Fibroblast of skin of abdomen (primary cell): Measurements from ENCODE around the gene ADGRD1.

ENCODE experiments used
- DNase-seq: peaks from one replicate; pipeline ENCODE4 v3.0.0-alpha.2; 2013

The ADGRD1 gene

GRCh38 chr12:131025234-131025633 lies 71.5 kb downstream of the ADGRD1 start:
- DNase-seq, result no peak

GRCh38 chr12:131025939-131026702 lies 72.4 kb downstream of the ADGRD1 start:
- DNase-seq, result no peak

- DNase-seq, result no peak
These were observed 73.0 kb downstream of the ADGRD1 start for GRCh38 chr12:131026754-131027153.

DNA sequence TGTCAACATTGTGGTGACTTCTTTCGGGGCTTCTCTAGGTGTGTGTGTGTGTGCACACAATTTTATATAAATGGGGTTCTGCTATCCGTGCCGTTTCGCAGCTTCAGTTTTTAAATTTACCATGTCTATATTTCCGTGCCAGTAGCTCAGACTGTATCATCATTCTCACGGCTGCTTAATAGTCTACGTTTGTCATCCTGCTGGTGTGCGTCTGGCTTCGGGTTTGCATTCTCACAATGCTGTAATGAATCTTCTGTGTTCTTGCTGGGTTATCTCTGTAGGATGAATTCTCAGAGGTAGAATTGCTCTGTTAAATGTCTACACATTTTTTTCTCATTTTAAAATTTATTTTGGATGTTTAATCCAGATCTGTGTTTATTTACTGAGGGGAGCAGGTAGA lies 73.6 kb downstream of the ADGRD1 start:
- no peak for DNase-seq

DNA sequence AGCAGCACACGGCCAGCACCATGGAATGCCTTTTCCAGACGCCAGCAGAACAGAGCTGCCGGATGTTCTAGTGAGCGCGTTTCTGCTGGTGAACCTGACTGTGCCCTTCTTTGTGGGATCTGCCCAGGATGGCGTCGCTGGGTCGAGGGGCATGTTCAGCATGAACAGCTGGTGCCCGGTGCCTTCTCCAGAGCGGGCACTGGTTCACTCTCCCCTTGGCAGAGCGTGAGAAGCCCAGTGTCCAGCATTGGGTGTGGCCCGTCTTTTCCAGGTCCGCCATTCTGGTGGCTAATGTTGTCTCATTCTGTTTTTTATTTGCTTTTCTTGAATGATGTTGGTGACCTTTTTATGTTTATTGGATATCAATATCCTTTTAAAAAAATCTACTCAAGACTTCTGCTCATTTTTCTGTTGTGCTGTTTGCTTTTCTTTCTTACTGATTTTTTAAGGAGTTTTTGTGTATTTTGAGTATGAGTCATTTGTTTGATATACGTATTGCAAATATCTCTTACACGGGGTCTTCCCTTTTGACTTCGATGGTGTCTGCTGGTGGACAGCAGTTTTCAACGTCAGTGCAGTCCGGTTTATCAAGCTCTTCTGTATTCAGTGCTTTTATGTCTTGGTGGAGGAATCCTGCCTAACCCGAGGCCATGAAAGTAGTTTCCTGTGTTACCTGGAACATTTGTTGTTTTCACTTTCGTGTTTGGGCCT lies 74.3 kb downstream of the ADGRD1 start:
- no peak for DNase-seq

DNA sequence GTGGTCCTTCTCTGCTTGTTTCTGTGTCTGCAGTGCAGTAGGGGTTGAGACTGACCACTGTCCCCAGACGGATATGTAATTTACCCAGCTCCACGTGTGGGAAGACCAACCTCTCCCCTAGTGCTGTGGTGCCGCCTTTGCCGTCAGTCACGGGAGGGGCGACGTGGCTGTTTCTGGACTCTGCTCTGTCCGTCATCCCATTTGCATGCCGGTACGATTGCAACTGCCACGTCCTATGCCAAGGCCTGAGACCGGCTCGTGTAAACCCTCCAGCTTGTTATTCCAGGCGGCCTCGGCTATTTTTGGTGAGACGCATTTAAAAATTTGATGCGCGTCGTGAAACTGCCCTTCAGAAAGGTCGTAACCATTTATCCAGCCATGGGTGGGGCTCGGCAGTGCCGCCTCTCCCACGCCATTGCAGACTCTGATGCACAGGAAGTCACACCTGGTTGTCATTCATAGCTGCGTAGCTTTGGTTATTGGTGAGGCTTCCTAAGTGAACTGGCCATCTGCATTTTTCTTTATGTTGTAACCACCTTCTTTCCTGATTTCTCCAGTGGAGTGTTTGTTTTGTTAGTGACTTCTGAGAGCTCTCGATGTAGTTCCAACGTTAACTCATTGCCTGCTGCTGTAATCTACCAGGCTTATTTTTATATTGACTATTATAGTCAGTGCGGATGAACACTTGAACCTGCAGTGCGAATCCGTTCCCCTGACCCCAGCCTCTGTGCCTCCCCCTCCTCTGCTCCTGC lies 75.1 kb downstream of the ADGRD1 start:
- DNase-seq, result no peak

DNA sequence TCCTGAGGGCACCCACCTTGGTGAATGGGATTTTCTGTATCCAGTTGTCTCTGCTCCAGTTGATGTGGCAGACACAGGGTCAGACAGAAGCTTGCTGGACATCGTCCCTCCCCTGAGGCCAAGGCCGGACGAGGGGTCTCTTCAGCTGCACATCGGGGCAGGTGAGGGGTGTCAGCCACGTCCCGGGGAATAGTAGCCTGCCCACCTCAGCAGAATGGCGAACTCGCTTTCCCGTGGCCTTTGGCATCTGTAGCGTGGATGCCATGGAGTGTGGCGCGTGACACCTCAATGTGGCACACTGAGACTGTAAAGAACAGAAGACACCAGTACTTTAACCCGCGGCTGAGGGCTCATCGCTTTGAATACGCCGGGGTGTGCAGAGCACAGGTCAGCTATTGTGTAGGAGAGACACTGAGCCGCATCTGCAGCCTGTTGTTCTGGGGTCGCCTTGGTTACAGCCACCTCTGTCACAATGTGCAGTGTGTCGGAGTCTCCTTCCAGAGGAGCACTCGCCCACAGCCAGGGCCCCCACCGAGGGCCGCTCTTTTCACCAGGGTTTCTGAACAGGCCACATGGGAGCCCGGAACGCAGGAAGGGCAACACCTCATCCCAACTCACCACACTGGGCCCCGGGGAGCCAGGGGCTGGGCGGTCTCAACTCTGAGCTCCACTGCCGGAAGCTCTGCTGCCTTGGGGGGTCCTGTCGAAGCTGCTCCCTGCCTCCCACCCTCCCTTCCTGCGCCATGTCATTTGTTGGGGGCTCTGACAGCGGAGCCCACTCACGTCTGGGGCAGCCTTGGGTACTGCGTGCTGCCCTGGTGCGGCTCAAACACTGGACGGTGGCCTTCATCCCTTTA lies 77.0 kb downstream of the ADGRD1 start:
- no peak for DNase-seq

DNA sequence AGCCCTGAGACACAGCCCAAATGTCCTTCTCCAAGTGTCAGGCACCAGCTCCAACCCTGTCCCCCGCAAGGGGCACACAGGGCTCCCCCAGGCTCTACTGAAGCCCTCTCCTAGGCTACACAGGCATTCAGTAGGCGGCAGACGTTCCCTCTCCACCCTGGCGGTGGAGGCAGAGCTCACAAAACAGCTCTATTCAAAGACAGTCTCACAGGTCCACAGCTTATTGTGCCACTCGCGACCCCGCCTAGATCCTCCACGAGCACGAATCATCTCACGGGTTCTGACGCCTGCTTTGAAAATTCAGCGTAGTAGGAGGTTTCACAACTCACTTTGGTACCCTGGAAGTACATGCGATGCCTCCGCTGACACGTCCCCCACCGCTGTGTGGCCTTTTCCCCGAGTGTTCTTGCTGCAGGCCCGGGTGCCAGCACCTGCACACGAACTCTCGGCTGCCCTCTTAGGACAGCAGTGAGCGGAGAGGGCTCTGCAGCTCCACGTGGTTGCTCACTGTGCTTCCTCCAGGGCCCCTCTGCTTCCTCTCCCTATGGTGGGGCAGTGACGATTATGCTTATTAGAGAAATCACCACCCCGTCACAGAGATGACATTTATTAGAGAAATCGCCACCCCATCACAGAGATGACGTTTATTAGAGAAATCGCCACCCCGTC lies 78.5 kb downstream of the ADGRD1 start:
- DNase-seq, result no peak

DNA sequence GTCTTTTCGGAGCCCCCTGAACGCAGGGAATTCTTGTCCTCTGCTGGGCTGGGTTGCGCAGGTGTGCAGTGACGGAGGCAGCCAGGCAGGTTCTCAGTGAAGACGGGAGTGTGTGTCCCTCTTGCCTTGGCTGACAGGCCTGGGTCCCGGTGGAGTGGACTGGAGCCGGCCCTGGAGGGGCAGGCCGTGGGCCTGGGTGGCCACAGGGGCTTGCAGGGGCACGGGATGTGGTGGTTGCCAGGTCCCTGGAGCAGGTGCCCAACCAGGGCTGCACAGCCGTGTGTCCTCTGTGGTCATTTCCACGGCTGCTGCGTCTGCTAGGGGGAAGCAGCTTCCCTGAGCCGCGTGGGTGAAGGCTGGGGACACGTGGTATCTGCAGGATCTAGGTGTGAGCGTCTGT lies 79.8 kb downstream of the ADGRD1 start:
- no peak for DNase-seq

- no peak for DNase-seq
These were observed 80.3 kb downstream of the ADGRD1 start for GRCh38 chr12:131033886-131034482.

DNA sequence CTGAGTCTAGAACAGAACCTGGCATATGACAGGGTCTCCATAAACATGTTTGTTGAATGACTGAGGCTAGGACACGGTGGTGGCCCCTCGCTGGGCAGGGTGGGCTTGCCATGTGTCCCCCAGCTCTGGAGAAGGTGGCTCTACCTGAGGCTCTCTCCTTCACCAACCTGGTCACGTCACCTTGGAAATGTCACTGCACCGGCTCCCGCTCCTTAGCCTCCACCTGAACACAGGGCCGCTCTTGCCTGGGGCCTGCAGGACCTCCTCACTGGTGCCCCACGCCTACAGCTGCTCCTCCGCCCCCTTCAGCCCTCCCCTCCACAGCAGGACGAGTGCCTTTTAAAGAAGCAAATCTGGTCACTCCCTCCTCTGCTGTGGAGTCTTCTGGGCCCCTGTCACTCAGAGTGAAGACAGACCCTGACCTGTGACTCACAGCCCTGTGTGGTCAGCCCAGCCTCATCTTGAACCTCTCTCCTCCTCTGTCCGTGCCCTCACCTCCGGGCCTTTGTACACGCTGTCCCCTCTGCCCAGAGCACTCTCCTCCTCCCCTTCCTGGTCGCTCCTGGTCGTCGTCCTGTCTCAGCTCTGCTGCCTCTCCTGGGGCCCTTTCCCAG lies 81.0 kb downstream of the ADGRD1 start:
- DNase-seq, result no peak

DNA sequence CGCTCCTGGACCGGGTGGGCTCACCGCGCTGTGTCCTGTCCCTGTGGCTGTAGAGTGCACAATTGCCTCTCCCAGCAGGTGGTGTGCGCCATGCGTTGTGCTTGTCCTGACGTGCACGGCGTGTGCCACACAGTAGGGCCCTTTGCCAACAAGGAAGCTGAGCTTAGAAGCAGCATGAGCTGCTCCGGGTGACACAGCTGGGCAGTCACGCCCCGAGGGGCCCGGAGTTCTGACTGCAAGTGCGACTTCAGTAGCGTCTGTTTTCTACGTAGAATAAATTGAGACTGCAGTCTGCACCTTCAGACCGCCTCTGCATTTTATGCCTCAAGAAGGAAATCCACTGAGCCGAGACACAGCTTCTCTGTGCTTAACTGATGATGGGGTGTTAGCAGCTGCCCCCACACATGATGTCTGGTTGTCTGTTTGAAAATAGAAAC lies 81.6 kb downstream of the ADGRD1 start:
- DNase-seq, result no peak

DNA sequence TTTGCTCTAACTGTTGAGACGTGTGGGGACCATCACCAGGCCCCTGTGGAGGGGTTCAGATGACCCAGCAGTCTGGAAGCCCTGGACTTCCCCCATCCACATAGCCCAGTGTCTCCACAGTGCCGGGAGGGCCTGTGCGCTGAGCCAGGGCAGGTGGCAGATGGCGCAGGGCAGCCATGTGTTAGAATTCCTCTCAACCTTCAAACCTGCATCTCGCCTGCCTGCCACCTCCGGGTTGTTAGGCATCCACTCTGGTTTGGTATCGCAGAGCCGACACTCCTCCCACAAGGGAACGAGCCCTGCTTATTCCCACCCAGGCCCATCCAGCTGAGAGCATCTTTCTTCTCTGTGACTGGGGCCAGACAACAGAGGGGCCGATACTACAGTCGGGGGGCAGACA lies 84.5 kb downstream of the ADGRD1 start:
- DNase-seq, result no peak

- DNase-seq, result no peak
These were observed 85.5 kb downstream of the ADGRD1 start for GRCh38 chr12:131038961-131039950.

DNA sequence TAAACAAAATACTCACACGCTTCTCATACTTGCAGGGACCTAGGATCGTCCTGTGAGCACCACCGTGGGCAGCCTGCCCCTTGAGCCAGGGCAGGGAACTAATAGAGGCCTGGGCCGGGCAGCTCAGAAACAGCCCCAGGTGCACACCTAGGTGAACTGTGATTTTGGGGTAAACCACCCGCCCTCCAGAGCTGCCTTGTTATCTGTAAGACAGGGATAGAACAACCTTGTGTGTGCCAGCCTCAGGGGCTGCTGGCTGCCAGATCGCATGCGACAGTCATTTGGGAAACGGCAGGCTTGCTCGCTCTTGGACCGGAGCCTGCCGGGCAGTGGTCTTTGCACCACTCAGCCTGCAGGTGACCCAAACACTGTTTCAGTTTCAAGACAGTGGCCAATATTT lies 86.8 kb downstream of the ADGRD1 start:
- no peak for DNase-seq

GRCh38 chr12:131041216-131041967 lies 87.7 kb downstream of the ADGRD1 start:
- no peak for DNase-seq

DNA sequence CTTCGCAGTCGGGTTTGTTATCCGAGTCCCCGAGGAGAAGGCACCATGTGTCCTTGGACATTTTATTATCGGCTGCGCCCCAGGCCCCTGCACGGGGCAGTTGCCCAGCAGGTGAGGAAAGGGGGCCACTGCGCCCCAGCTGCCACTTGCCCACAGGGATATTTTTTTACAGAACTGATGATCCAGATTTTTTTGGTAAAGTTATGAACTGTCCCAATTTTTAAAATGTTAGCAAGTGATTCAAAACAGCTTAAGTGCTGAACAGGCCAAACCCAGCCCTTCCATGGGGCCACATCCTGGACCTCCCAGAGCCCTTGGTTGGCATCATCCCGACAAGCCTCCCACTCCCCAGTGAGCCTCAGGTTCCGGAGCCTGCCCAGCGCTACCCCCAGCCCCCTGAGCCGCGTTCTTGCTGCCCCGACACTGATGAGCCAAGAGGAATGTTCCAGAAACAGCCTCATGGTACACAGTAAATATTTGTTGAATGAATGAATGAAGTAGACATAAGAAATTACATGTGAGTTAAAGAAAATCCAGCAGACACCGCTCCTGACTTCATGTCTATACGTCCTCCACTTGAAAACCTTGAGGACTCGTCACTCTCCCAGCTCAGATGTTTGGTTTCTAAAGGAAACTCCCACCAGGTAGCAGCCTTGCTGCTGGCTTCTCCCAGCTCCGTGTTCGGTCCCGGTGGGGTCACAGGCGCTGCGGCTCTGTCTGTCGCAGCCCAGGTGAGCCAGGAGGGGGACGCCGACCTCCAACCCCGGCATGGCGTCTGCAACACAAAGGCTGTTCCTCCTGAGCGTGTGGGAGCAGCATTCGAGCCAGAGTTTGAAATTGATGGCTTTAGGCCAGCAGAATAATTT lies 88.5 kb downstream of the ADGRD1 start:
- DNase-seq, result no peak

DNA sequence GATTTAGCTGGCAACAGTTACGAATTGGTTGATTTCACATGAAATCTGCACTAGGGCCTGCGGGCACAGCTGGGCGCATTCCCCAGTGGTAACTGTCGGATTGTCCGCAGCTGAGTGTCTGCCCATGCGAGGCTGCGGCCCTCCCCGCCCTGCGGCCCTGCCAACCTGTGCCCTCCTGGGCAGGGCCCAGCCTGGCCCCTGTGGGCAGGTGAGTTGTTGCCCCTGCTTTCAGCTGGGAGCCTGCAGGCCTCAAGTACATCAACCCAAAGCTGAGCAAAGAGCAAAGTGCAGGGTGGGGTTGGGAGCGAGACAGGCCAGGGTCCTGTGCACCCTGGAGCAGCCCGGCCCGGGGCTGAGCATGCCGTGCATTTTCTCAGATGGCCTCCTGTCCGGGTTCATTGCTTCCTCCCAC lies 89.1 kb downstream of the ADGRD1 start:
- DNase-seq, result no peak
